ENCODE results near the gene GPR17.

DNA sequence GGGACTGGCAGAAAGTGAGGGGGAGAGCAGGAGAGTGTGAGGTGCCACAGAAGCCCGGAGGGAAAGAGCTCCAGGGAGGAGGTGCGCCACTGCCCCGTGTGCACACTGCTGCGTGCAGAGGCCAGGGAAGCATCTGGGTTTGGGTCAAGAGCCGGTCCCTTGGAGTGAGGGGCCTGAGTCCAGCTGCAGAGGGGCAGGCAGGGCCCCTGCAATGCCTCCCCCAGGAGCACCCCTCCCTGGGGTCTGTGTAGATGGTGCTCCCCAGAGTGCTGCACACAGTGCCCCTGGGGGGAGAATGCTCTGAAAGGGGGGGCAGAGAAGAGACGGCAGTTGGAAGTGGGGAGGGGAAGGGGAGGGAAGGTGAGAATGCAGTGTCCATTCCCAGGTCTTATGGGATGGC lies 33.0 kb downstream of the GPR17 start:
- TF ChIP-seq, protein P1, sequence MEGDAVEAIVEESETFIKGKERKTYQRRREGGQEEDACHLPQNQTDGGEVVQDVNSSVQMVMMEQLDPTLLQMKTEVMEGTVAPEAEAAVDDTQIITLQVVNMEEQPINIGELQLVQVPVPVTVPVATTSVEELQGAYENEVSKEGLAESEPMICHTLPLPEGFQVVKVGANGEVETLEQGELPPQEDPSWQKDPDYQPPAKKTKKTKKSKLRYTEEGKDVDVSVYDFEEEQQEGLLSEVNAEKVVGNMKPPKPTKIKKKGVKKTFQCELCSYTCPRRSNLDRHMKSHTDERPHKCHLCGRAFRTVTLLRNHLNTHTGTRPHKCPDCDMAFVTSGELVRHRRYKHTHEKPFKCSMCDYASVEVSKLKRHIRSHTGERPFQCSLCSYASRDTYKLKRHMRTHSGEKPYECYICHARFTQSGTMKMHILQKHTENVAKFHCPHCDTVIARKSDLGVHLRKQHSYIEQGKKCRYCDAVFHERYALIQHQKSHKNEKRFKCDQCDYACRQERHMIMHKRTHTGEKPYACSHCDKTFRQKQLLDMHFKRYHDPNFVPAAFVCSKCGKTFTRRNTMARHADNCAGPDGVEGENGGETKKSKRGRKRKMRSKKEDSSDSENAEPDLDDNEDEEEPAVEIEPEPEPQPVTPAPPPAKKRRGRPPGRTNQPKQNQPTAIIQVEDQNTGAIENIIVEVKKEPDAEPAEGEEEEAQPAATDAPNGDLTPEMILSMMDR (conservative IDR thresholded peaks at IDR 0.05; ENCODE audit: low read depth in 2 of 2) = no peak
- TF ChIP-seq POLR2AphosphoS5 (IDR thresholded peaks at IDR 0.05; ENCODE audit: low read depth) (no peak), EZH2 (IDR thresholded peaks at IDR 0.05; ENCODE audit: low read depth, unreplicated experiment) (no peak), EZH2phosphoT487 (IDR thresholded peaks at IDR 0.05; ENCODE audit: unreplicated experiment) (no peak), CREB1 (CRISPR knock-in tag; IDR thresholded peaks at IDR 0.05; ENCODE audit: low read depth) (no peak), JUNB (IDR thresholded peaks at IDR 0.05; ENCODE audit: unreplicated experiment) (no peak), STAT1 (IDR thresholded peaks at IDR 0.05; ENCODE audit: unreplicated experiment) (no peak)
- TF ChIP-seq, protein P2, sequence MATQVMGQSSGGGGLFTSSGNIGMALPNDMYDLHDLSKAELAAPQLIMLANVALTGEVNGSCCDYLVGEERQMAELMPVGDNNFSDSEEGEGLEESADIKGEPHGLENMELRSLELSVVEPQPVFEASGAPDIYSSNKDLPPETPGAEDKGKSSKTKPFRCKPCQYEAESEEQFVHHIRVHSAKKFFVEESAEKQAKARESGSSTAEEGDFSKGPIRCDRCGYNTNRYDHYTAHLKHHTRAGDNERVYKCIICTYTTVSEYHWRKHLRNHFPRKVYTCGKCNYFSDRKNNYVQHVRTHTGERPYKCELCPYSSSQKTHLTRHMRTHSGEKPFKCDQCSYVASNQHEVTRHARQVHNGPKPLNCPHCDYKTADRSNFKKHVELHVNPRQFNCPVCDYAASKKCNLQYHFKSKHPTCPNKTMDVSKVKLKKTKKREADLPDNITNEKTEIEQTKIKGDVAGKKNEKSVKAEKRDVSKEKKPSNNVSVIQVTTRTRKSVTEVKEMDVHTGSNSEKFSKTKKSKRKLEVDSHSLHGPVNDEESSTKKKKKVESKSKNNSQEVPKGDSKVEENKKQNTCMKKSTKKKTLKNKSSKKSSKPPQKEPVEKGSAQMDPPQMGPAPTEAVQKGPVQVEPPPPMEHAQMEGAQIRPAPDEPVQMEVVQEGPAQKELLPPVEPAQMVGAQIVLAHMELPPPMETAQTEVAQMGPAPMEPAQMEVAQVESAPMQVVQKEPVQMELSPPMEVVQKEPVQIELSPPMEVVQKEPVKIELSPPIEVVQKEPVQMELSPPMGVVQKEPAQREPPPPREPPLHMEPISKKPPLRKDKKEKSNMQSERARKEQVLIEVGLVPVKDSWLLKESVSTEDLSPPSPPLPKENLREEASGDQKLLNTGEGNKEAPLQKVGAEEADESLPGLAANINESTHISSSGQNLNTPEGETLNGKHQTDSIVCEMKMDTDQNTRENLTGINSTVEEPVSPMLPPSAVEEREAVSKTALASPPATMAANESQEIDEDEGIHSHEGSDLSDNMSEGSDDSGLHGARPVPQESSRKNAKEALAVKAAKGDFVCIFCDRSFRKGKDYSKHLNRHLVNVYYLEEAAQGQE (IDR thresholded peaks at IDR 0.05; ENCODE audit: unreplicated experiment) = no peak
- TF ChIP-seq, protein P3, sequence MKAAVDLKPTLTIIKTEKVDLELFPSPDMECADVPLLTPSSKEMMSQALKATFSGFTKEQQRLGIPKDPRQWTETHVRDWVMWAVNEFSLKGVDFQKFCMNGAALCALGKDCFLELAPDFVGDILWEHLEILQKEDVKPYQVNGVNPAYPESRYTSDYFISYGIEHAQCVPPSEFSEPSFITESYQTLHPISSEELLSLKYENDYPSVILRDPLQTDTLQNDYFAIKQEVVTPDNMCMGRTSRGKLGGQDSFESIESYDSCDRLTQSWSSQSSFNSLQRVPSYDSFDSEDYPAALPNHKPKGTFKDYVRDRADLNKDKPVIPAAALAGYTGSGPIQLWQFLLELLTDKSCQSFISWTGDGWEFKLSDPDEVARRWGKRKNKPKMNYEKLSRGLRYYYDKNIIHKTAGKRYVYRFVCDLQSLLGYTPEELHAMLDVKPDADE (IDR thresholded peaks at IDR 0.05) = no peak

All from GM23338 (cell line).